AG08396 (cell line): ENCODE measurements around the gene HSDL1.
"Not testable (repeated sequence)": the region's sequence is repeated elsewhere in the genome, so short reads cannot be mapped to it uniquely, and the experiment has no call there.

Experiments
- DNase-seq: peaks from one replicate; pipeline ENCODE4 v3.0.0; 2012; ENCODE audit warnings: low spot score, mixed read lengths

HSDL1 gene

GRCh38 chr16:84138824-84139627 is 6.0 kb downstream of the HSDL1 start:
- DNase-seq: peak; percentile 28

DNA sequence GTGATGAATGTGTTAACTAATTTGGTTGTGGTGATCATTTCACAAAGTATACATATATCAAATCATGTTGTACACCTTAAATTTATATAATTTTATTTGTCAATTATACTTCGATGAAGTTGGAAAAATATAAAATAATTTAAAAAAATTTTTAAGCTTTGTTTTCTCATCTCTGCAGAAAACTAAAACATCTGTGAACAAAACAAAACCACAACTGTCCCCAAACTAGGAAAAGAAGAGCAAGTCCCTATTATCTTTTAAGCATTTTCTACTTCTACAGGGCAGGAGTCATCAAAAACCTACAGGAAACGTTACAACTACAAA is 6.5 kb downstream of the HSDL1 start:
- no peak for DNase-seq

DNA sequence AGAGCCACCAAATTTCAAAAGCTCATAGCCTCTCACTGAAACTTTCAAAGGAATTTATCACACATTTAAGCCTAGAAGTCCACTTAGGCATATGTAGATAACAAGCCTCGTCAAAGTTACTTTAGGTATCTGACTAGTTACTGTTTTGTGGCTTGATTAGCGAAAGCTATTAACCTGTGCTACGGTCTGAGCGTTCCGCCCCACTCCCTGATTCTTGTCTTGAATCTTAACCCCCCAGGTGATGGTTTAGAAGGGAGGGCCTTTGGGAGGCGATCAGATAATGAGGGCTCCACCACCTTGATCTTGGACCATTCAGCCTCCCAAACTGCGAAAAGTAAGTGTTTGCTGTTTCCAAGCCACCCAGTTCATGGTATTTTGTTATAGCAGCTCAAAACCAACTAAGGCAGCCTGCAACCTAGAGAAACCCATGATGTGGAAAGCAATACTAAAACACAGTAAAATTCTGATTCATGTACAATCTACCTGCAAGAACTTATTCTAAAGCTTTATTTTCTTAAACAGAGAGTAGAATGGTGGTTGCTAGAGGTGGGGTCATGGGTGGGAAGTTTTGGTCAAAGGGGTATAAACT is 7.1 kb downstream of the HSDL1 start:
- DNase-seq: no peak

DNA sequence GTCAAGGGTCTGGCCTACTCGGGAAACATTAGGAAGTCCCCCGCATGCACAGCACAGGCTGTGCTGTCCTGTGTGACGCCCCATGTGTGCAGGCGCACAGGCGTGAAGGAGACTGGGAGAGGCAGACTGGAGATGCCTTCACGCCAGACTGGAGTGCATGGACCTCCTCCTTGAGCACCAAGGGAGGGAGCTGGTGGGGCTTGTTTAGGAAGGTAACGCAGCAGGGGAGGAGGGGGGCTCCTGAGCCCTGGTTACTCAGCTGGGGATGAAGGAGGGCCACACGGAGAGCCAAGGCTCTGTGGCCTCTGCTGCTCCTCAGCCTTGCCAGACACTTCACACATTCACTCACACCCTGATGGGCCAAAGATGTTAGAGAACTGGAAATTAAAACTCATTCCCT is 7.7 kb downstream of the HSDL1 start:
- DNase-seq: no peak

- peak; percentile 35 for DNase-seq
These were observed 8.4 kb downstream of the HSDL1 start for GRCh38 chr16:84136331-84137125.

- DNase-seq: no peak
These were observed 12.3 kb downstream of the HSDL1 start for GRCh38 chr16:84132527-84133285.

- no peak for DNase-seq
These were observed 13.9 kb downstream of the HSDL1 start for GRCh38 chr16:84131117-84131516.

GRCh38 chr16:84124257-84125073 is 20.5 kb downstream of the HSDL1 start:
- no peak for DNase-seq

DNA sequence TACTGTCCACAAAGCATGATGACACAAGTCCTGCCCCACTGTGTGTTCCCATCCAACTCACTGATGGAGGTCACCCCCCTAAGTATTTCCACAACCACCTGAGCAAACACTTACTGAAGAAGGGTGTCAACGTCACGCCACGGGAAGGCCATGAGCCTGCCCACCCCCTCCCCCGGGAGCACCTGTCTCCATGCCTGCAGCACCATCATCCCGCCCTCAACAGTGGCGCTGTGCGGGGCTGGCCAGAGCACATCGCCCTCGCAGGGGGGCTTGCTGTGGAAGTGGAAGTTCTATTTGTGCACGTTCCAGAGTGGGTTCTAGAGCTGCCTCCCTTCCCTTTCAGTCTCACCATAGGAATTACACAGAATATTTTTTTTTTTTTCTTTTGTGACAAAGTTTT is 24.0 kb downstream of the HSDL1 start:
- no peak for DNase-seq

DNA sequence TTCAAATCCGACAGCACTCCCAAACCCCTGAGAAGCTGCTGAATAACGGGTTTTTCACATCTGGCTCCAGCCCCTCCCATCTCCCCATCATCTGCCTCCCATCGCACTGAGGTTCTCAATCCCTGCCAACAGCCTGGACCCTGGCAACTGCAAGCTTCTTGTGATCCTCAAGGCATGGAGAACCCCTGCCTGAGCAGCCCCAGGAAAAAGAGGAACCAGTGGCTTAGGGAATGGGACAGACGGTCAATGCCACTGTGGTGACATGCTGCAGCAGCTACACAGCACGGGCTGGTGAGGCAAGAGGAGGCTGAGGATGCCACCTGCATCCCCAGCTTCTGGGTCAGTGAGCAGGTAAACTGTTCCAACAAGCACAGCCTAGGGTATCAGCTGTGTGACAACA is 25.0 kb downstream of the HSDL1 start:
- DNase-seq: no peak

- no peak for DNase-seq
These were observed 25.6 kb downstream of the HSDL1 start for GRCh38 chr16:84119368-84119767.

DNA sequence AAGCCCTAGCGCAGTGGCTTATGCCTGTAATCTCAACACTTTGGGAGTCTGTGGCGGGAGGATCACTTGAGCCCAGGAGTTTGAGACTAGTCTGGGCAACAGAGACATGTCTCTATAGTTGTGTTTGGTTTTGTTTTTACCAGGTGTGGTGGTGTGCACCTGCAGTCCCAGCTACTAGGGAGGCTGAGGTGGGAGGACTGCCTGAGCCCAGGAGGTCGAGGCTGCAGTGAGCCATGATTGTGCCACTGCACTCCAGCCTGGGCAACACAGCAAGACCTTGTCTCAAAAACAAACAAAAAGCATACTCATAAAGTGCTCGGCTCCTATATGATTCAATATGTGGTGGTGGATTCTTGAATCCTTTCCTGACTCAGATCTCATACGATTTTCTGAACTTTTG is 26.7 kb downstream of the HSDL1 start:
- DNase-seq: not testable (repeated sequence)

DNA sequence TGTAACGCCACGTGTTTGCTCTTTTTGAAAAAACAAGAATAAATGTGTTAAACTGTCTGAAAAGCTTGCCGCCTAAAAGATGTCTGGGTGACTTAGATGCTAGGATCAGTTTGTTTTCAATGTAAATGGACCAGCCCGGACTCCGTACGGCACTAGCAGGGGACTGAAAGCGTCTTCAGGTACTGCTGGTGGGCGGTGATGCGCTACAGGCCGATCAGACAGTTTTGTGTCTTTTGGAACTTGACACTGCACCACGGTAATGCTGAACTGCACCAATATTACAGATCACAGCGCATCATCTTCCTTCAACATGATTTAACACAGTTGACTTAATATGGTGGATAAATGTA is 27.5 kb downstream of the HSDL1 start:
- DNase-seq: peak; percentile 17

DNA sequence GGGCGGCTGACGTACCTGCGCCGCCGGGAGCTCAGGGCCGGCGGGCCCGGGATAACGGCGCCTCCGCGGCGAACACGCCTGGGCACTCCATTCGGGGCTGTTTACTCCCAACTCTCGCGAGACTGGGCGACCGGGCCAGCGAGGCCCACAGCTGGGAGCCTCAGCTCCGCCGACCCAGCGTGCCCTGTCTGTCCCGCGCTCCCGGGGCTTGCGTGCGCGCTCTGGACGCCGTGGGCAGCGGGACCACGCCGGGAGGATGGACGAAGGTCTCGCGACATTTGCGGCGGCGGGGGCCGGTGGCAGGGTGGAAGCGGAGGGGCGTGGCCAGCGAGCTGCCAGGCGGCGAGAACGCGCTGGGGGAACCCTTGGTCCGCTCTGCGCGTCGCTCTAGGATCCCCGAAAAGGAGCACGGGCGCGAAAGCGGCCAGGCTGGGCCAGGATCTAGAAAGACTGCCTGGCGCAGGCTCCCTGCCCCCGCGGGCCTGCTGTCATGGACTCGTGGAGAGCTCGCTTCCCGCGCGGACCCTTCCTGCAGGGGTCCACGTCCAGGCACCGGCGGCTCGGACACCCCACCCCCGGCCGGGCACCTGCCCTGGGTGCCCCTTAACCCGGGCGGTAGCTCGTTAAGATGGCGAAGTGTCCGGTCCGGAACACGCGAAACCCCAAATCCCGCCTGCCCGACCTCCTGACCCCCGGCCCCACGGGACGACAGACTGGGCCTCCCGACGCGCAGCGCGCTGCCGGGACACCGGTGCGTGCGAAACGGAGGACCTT is 28.1 kb downstream of the HSDL1 start, which contains the start of gene MBTPS1:
MBTPS1 (minus strand) TSS at position 223 of the 774 bp plus-strand sequence. CDS start 15,159 bp downstream, outside the sequence.
- DNase-seq: peak; percentile 99

- no peak for DNase-seq
These were observed 28.9 kb downstream of the HSDL1 start for GRCh38 chr16:84115919-84116719.

DNA sequence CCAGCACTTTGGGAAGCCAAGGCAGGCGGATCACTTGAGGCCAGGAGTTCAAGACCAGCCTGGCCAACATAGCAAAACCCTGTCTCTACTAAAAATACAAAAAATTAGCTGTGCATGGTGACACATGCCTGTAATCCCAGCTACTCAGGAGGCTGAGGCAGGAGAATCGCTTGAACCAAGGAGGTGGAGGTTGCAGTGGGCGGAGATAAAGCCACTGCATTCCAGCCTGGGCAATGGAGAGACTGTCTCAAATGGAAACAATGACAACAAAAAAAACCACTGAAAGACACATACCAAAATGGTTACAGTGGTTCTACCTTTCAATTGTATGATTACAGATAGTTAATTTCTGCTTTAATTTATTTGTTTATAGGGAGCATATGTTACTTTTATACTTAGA is 33.0 kb downstream of the HSDL1 start:
- not testable (repeated sequence) for DNase-seq

DNA sequence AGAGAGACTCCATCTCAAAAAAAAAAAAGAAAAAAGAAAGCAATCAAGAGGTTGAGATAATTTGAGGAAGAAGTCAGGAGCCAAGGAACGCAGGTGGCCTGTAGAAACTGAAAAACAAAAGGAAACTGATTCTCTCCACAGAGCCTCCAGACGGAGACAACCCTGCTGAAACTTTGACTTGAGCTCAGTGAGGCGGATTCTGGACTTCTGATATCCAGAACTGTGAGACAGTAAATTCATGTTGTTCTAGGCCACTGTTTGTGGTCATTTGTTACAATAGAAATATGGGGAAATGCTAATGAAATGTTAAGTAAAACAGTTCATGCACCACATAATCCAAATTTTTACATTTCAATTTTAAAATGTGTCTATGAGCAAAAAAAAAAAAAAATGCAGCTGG is 33.5 kb downstream of the HSDL1 start:
- DNase-seq: no peak

- DNase-seq: no peak
These were observed 34.5 kb downstream of the HSDL1 start for GRCh38 chr16:84110527-84110926.

DNA sequence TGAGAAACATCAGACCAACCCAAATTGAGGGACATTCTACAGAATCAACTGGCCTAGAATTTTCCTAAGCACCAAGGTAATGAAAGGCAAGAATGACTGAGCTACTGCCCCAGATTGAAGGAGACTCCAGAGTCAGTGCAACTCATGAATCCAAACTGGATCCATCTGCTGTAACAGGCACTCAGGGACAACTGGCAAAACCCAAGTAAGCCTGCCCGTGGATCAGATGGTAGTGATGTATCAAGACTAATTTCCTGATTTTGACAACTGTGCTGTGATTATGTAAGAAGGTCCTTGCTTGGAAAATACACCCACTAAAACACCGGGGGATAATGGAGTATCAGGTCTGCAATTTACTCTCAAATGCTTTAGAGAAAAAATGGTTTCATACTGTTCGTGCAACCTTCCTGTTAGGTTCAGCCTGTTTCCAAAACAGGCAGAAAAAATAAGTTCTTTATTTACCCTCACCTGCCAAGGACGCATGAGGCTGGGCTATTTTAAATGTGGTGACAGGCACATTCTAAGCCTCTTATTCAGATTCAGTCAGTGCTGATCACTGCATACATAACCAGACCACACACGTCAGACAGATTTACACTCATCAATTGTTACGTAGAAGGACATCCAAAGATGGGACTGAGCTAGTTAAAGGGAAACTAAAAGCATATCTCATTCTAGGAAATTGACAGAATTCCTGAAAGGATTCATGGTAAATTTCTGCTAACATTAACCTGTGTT is 35.2 kb downstream of the HSDL1 start:
- DNase-seq: no peak
